ENCODE data around the gene TRAF3IP1. TPM values are rescaled to one million over a fixed set of nuclear protein-coding genes. Genes with fewer than 3 reads are reported as not detected.

Gene TRAF3IP1
- total and polyA plus RNA-seq, 2 donors (not counting 1 experiment from before 2014, with no cell fraction given): 1.4 to 15.5 TPM

DNA sequence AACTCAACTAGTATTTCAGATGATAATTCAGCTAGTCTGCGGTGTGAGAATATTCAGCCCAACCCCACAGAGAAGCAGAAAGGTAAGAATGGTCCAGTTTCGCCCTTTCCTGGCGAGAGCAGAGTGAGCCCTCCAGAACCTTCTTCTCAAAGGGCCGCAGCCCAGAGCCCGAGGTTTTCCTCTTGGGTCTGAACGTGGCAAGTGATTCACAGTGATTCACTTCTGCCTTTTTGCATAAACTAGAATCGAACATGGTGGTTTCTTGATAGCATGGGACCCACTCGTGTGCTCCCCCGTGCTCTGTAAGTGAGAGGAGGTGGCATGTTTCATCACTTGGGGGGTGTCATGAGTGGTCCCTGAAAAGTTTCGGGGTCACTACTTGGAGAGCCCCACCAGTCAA is 24.2 kb downstream of the TRAF3IP1 start:
- WGBS (ENCODE audit: insufficient coverage): 94% methylated on average over 10 of the region's 10 CpGs
- Histone ChIP-seq H3K4me2 (replicated peaks; ENCODE audit: low read depth, low read length, poor library complexity, severe bottlenecking) (no peak overlapping the region), H3K4me3 (ENCODE audit: control extremely low read depth in 1 of 5, extremely low read depth in 1 of 5, insufficient read depth in 1 of 5, low read depth in 2 of 5, low read length in 4 of 5) (no peak overlapping the region), H3K27ac (ENCODE audit: low read length in 2 of 2) (no peak overlapping the region), H3K9me3 (ENCODE audit: control extremely low read depth in 1 of 3, control insufficient read depth in 2 of 3, insufficient read depth in 1 of 3, low read length in 2 of 3) (no peaks in the 10 kb centered on the region), H3K27me3 (replicated peaks in 1 of 4; ENCODE audit: control extremely low read depth in 1 of 4, control insufficient read depth in 3 of 4, insufficient read depth in 4 of 4, low read length in 3 of 4) (no peaks in the 10 kb centered on the region), H3K36me3 (replicated peaks in 1 of 2; ENCODE audit: control extremely low read depth in 1 of 2, control insufficient read depth in 1 of 2, extremely low read depth in 1 of 2, insufficient read depth in 2 of 2, low read length in 1 of 2) (peaks cover 0 to 4% of the 10 kb centered on the region in 2 experiments), H3K4me1 (ENCODE audit: control insufficient read depth in 2 of 2, insufficient read depth in 2 of 2, low read length in 2 of 2) (peaks cover 0 to 12% of the 10 kb centered on the region in 2 donors), H4K20me1 (ENCODE audit: control insufficient read depth, insufficient read depth, low read length, poor library complexity, severe bottlenecking) (no peaks in the 10 kb centered on the region), H2AFZ (ENCODE audit: insufficient read depth, low read depth, low read length, poor library complexity, severe bottlenecking) (no peak overlapping the region), H3K79me2 (ENCODE audit: control insufficient read depth, insufficient read depth, low read length) (no peaks in the 10 kb centered on the region), H3K9ac (ENCODE audit: low read length) (no peak overlapping the region)
- no peak for TF ChIP-seq EZH2 (IDR thresholded peaks at IDR 0.05; ENCODE audit: borderline replicate concordance, insufficient read depth, low read depth, low read length, poor library complexity, severe bottlenecking)
- TF ChIP-seq, protein P1, sequence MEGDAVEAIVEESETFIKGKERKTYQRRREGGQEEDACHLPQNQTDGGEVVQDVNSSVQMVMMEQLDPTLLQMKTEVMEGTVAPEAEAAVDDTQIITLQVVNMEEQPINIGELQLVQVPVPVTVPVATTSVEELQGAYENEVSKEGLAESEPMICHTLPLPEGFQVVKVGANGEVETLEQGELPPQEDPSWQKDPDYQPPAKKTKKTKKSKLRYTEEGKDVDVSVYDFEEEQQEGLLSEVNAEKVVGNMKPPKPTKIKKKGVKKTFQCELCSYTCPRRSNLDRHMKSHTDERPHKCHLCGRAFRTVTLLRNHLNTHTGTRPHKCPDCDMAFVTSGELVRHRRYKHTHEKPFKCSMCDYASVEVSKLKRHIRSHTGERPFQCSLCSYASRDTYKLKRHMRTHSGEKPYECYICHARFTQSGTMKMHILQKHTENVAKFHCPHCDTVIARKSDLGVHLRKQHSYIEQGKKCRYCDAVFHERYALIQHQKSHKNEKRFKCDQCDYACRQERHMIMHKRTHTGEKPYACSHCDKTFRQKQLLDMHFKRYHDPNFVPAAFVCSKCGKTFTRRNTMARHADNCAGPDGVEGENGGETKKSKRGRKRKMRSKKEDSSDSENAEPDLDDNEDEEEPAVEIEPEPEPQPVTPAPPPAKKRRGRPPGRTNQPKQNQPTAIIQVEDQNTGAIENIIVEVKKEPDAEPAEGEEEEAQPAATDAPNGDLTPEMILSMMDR (IDR thresholded peaks at IDR 0.05): no peak
- no peak for ATAC-seq (ENCODE audit: low read depth)
- no peak overlapping the region for H3K4me3 Mint-ChIP-seq
- POLR2A ChIA-PET: no interaction called here
- H3K27me3 Mint-ChIP-seq: no peaks in the 10 kb centered on the region
- CTCF ChIA-PET: no interaction called here
- no peaks in the 10 kb centered on the region for H3K9me3 Mint-ChIP-seq (ENCODE audit: insufficient read depth)
- peaks cover 11% of the 10 kb centered on the region for H3K4me1 Mint-ChIP-seq
- no peak for DNase-seq
- no peak overlapping the region for H3K27ac Mint-ChIP-seq
- intact Hi-C loops (cut with micrococcal nuclease): no loop called here

DNA sequence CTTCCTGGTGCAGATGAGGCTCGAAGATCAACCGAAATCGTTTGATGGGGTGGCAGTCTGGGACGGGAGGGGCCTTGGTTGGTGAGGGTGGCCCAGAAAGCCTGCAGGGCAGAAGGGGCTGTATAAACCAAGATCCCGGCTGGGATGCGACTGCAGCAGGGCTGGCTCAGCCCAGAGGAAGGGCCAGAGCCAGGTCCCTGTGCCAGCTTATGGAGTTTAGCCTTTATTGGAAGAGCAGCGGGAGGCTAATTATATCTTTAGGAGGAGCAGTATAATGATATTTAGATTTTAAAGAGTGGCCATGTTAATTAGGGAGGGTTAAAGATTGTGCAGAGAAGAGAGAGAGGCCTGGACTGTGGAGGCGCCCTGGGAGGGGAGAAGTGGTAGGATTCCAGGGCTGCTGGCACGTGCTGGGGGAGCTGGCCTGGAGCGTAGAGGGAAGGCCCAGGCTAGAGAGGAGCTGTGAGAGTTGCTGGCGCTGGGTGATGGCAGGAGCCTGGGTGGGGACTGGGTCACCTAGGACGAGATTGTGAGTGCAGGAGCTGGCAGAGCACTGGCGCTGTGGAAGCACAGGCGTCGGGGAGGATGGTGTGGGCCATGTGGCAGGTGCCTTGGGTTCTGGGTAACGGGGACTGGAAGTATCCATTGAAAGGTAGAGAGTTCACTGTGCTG is 25.1 kb downstream of the TRAF3IP1 start:
- no peaks in the 10 kb centered on the region for H3K9me3 Mint-ChIP-seq (ENCODE audit: insufficient read depth)
- Histone ChIP-seq H3K27me3 (replicated peaks in 1 of 4; ENCODE audit: control extremely low read depth in 1 of 4, control insufficient read depth in 3 of 4, insufficient read depth in 4 of 4, low read length in 3 of 4) (no peaks in the 10 kb centered on the region), H3K79me2 (ENCODE audit: control insufficient read depth, insufficient read depth, low read length) (no peaks in the 10 kb centered on the region), H3K9me3 (ENCODE audit: control extremely low read depth in 1 of 3, control insufficient read depth in 2 of 3, insufficient read depth in 1 of 3, low read length in 2 of 3) (no peaks in the 10 kb centered on the region), H3K4me1 (ENCODE audit: control insufficient read depth in 2 of 2, insufficient read depth in 2 of 2, low read length in 2 of 2) (peaks cover 0 to 12% of the 10 kb centered on the region in 2 donors), H3K9ac (ENCODE audit: low read length) (no peak overlapping the region), H2AFZ (ENCODE audit: insufficient read depth, low read depth, low read length, poor library complexity, severe bottlenecking) (no peak overlapping the region), H3K27ac (ENCODE audit: low read length in 2 of 2) (no peak overlapping the region), H3K4me2 (replicated peaks; ENCODE audit: low read depth, low read length, poor library complexity, severe bottlenecking) (no peak overlapping the region), H4K20me1 (ENCODE audit: control insufficient read depth, insufficient read depth, low read length, poor library complexity, severe bottlenecking) (no peaks in the 10 kb centered on the region), H3K36me3 (replicated peaks in 1 of 2; ENCODE audit: control extremely low read depth in 1 of 2, control insufficient read depth in 1 of 2, extremely low read depth in 1 of 2, insufficient read depth in 2 of 2, low read length in 1 of 2) (peaks cover 0 to 4% of the 10 kb centered on the region in 2 experiments), H3K4me3 (ENCODE audit: control extremely low read depth in 1 of 5, extremely low read depth in 1 of 5, insufficient read depth in 1 of 5, low read depth in 2 of 5, low read length in 4 of 5) (no peak overlapping the region)
- no peak for DNase-seq
- H3K27me3 Mint-ChIP-seq: no peaks in the 10 kb centered on the region
- ChIA-PET CTCF (no interaction called here), POLR2A (no interaction called here)
- H3K4me3 Mint-ChIP-seq: no peak overlapping the region
- ATAC-seq (ENCODE audit: low read depth): no peak
- intact Hi-C loops (cut with micrococcal nuclease): no loop called here
- H3K4me1 Mint-ChIP-seq: peaks cover 11% of the 10 kb centered on the region
- no peak for TF ChIP-seq EZH2 (IDR thresholded peaks at IDR 0.05; ENCODE audit: borderline replicate concordance, insufficient read depth, low read depth, low read length, poor library complexity, severe bottlenecking)
- TF ChIP-seq, protein P1 (IDR thresholded peaks at IDR 0.05): no peak
- no peak overlapping the region for H3K27ac Mint-ChIP-seq
- 97% methylated on average over 16 of the region's 16 CpGs for WGBS (ENCODE audit: insufficient coverage)

Measured in B cell (primary cell).